Activated T-cell treated with anti-CD3 and anti-CD28 coated beads, Interleukin-2, amount 50 U/mL, for 72 hours (primary cell): ENCODE results near the gene IFIH1. TPM values are rescaled to one million over a fixed set of nuclear protein-coding genes. Genes with fewer than 3 reads are reported as not detected.

Experiments used
- ATAC-seq, 2 donors: fragments of 150-1000 bp; cut with Tn5 transposase; replicated peaks in 1 of 2; 2 replicates each; pipeline ENCODE4 v1.10.0; 2021; ENCODE audit warnings: moderate library complexity in 2 of 2, mild to moderate bottlenecking in 1 of 2
- DNase-seq, 2 donors: peaks; one replicate each; pipeline ENCODE4 v3.0.0; 2021 to 2022; ENCODE audit warnings: mixed read lengths in 1 of 2
- H3K27ac Mint-ChIP-seq: one replicate; pipeline ENCODE4 v1.8.0; 2022; ENCODE audit warnings: mild to moderate bottlenecking, moderate library complexity, mixed read lengths
- H3K27me3 Mint-ChIP-seq: one replicate; pipeline ENCODE4 v1.8.0; 2022; ENCODE audit warnings: low read depth, mixed read lengths
- H3K36me3 Mint-ChIP-seq, 2 donors: one replicate each; pipeline ENCODE4 v1.8.0; 2022; ENCODE audit warnings: mixed read lengths in 2 of 2, mild to moderate bottlenecking in 1 of 2; ENCODE audit not compliant: insufficient read depth in 2 of 2
- H3K4me1 Mint-ChIP-seq: one replicate; pipeline ENCODE4 v1.8.0; 2022; ENCODE audit warnings: low read depth, mixed read lengths
- H3K4me3 Mint-ChIP-seq, 2 donors: one replicate each; pipeline ENCODE4 v1.8.0; 2022; ENCODE audit warnings: mild to moderate bottlenecking in 2 of 2, mixed read lengths in 2 of 2, moderate library complexity in 2 of 2
- H3K9me3 Mint-ChIP-seq, 2 donors: one replicate each; pipeline ENCODE4 v1.8.0; 2022; ENCODE audit warnings: mixed read lengths in 2 of 2
- total RNA-seq, 2 donors: library from RNA; stranded (reverse); gene quantifications; one replicate each; pipeline ENCODE4 v1.2.3, GENCODE V29; 2022

The IFIH1 gene
- total RNA-seq, 2 donors from 2014 or later = 37.8 to 62.7 TPM

- ATAC-seq (no peak), DNase-seq (no peak)
- Mint-ChIP-seq H3K9me3 (no peaks in the 10 kb centered on the region), H3K4me3 (no peak overlapping the region), H3K36me3 (peaks cover 0 to 9% of the 10 kb centered on the region in 2 donors), H3K4me1 (peaks cover 11% of the 10 kb centered on the region), H3K27me3 (no peaks in the 10 kb centered on the region), H3K27ac (no peak overlapping the region)
These were observed 52.6 kb downstream of the IFIH1 start for GRCh38 chr2:162265666-162266459.

- Mint-ChIP-seq H3K9me3 (no peaks in the 10 kb centered on the region), H3K27ac (no peak overlapping the region), H3K4me3 (no peak overlapping the region), H3K4me1 (peaks cover 11% of the 10 kb centered on the region), H3K36me3 (peaks cover 0 to 2% of the 10 kb centered on the region in 2 donors), H3K27me3 (no peaks in the 10 kb centered on the region)
- DNase-seq = no peak
- no peak for ATAC-seq
These were observed 57.2 kb downstream of the IFIH1 start for GRCh38 chr2:162261032-162261945.

- H3K4me1 Mint-ChIP-seq = peaks cover 11% of the 10 kb centered on the region
- H3K27me3 Mint-ChIP-seq = no peaks in the 10 kb centered on the region
- H3K4me3 Mint-ChIP-seq = no peak overlapping the region
- H3K27ac Mint-ChIP-seq = no peak overlapping the region
- H3K9me3 Mint-ChIP-seq = no peaks in the 10 kb centered on the region
- ATAC-seq (no peak), DNase-seq (no peak)
- H3K36me3 Mint-ChIP-seq = no peaks in the 10 kb centered on the region
These were observed 59.8 kb downstream of the IFIH1 start for GRCh38 chr2:162258686-162259085.

DNA sequence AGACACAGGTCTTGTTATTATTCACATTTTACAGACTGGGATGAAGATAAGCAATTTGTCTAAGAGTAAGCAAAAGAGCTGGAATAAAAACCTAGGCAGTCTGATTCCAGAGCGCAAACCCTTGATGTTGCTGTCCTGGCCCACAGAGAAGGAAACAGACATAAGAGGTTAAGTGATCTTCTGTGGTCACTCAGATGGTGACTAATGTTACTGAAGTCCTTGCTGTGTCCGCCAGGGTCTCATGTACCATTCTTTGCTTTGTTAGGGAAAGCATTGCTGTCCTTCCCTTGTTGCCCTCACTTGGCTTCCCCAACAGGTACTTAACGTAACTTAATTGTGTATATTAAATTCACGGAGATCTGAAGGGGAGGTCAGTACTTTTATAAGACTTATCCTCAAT is 60.3 kb downstream of the IFIH1 start:
- H3K36me3 Mint-ChIP-seq = no peaks in the 10 kb centered on the region
- H3K4me1 Mint-ChIP-seq = peaks cover 11% of the 10 kb centered on the region
- H3K27me3 Mint-ChIP-seq = no peaks in the 10 kb centered on the region
- no peak overlapping the region for H3K4me3 Mint-ChIP-seq
- ATAC-seq = no peak
- no peaks in the 10 kb centered on the region for H3K9me3 Mint-ChIP-seq
- no peak overlapping the region for H3K27ac Mint-ChIP-seq
- DNase-seq = no peak

GRCh38 chr2:162257425-162257824 is 61.1 kb downstream of the IFIH1 start:
- H3K4me3 Mint-ChIP-seq = no peak overlapping the region
- peaks cover 11% of the 10 kb centered on the region for H3K4me1 Mint-ChIP-seq
- H3K27me3 Mint-ChIP-seq = no peaks in the 10 kb centered on the region
- H3K36me3 Mint-ChIP-seq = no peaks in the 10 kb centered on the region
- ATAC-seq (no peak), DNase-seq (no peak)
- no peak overlapping the region for H3K27ac Mint-ChIP-seq
- no peaks in the 10 kb centered on the region for H3K9me3 Mint-ChIP-seq

DNA sequence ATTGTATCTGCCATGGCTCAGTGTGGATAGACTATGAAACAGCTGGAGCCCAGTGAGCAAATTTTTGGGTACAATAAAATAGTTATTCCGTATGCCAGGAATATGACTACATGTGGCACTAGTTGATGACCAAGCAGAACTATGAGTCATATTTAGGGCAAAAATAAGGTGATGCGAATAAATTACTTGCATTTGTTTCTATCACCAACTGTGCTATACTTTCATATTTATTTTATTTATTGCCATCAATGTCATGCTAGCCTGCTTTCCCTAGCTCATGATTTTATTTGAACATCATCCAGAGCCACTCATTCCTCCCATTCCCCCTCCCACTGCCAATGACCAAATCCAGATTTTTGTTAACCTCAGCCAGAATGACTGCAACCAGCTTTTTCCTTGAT is 61.9 kb downstream of the IFIH1 start:
- no peaks in the 10 kb centered on the region for H3K27me3 Mint-ChIP-seq
- ATAC-seq = no peak
- DNase-seq = no peak
- no peak overlapping the region for H3K27ac Mint-ChIP-seq
- H3K36me3 Mint-ChIP-seq = no peaks in the 10 kb centered on the region
- no peak overlapping the region for H3K4me3 Mint-ChIP-seq
- no peaks in the 10 kb centered on the region for H3K9me3 Mint-ChIP-seq
- H3K4me1 Mint-ChIP-seq = peaks cover 7% of the 10 kb centered on the region

DNA sequence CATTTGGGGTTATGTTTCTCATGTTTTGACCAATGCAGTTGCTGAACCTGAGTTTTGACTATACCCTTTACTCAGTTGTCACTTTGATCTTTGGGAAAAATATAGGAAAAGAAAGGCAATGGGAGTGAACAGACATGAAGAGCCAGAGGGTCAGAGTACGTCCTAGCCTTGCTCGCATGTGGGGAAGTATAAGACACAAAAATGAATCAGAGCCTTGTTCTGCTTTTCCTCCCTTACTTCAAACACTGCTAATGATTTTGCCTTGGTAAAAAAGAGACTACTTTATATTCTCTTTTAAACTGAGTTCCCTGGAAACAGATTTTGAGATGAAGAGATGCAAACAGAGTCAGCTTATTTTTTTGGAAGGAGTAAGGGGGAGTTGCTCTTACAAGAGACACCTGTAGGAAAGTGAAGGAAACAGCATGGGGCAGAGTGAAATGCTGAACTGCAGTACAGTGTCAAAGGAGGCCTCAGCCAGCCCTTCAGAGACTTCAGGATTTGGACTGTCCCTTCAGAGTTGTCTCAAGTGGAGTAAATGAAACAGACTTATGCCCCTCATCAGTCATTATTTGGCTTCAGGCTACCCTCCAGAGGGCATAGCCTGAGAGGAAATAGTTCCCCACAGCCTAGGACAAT is 64.1 kb downstream of the IFIH1 start:
- Mint-ChIP-seq H3K27me3 (no peaks in the 10 kb centered on the region), H3K36me3 (no peaks in the 10 kb centered on the region), H3K27ac (no peak overlapping the region), H3K4me3 (no peak overlapping the region), H3K4me1 (no peaks in the 10 kb centered on the region), H3K9me3 (no peaks in the 10 kb centered on the region)
- ATAC-seq (no peak), DNase-seq (no peak)

DNA sequence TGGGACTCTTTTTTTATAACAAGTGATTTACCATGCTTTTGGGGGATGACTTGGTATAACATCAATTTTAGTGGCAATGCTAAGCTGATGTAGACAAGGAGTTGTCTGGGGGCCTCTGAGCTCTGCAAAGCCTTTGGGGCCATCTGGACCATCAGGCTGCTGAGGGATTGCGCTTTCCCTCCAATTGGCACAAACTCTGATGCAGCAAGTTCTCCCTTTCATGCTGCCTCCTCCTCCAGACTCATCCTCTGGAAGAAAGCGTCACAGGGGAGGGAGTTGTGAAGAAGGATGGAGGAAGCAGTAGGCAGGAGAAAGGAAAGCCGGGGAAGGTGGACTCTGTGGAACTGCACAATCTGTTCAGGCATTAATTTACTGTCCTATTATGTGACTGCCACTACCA is 65.0 kb downstream of the IFIH1 start:
- Mint-ChIP-seq H3K27me3 (no peaks in the 10 kb centered on the region), H3K4me1 (no peaks in the 10 kb centered on the region)
- no peak for ATAC-seq

DNA sequence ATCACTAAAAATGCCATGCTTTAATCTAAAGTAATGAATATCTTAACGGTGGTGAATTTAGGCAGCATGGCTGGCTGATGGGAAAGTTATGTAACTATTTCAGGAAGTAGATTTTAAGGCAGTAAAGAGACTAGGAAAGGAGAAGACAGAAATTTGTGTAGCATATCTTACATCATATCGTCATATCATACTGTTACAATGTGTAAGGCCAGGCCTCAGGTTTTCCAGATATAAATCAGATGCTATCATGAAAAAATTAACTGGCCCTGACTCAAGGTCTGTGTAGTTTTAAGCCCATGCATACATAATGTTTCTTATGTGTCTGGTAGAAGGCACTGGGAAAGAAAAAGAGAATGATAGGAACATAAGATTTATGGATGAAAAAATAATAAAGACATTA is 66.3 kb downstream of the IFIH1 start:
- Mint-ChIP-seq H3K4me3 (no peak overlapping the region), H3K27me3 (no peaks in the 10 kb centered on the region), H3K4me1 (no peaks in the 10 kb centered on the region), H3K36me3 (no peaks in the 10 kb centered on the region), H3K9me3 (no peaks in the 10 kb centered on the region), H3K27ac (no peak overlapping the region)
- DNase-seq = no peak
- no peak for ATAC-seq

More for the DNA sequence above, 65.0 kb downstream of the IFIH1 start:
- no peak for DNase-seq
- H3K4me3 Mint-ChIP-seq = no peak overlapping the region
- H3K36me3 Mint-ChIP-seq = no peaks in the 10 kb centered on the region
- H3K9me3 Mint-ChIP-seq = no peaks in the 10 kb centered on the region
- no peak overlapping the region for H3K27ac Mint-ChIP-seq

- no peak for ATAC-seq
- H3K9me3 Mint-ChIP-seq = no peaks in the 10 kb centered on the region
- DNase-seq = no peak
- no peak overlapping the region for H3K4me3 Mint-ChIP-seq
- H3K4me1 Mint-ChIP-seq = no peaks in the 10 kb centered on the region
- peaks cover 2% of the 10 kb centered on the region for H3K27me3 Mint-ChIP-seq
- H3K36me3 Mint-ChIP-seq = no peaks in the 10 kb centered on the region
- H3K27ac Mint-ChIP-seq = no peak overlapping the region
These were observed 72.7 kb downstream of the IFIH1 start for GRCh38 chr2:162245781-162246180.

DNA sequence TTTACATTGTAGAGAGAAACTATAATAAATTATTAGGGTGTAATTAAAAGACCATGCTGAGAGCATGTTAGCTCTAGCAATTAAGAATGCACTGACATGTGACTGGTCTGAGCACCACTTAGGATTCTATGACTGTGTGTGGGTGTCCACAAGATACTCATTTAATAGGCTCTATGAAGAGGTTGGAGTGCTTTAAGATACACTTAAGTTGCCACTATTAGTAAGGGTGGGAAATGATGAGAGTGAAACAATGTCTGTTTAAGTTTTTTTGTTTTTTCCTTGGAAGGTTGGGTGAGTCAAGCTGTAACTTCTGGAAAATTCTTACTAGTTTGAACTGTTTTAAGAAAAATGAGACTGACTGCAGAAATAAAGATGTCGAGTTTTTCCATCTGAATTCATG is 73.4 kb downstream of the IFIH1 start:
- H3K36me3 Mint-ChIP-seq = no peaks in the 10 kb centered on the region
- no peaks in the 10 kb centered on the region for H3K9me3 Mint-ChIP-seq
- ATAC-seq = no peak
- no peak for DNase-seq
- H3K27me3 Mint-ChIP-seq = peaks cover 9% of the 10 kb centered on the region
- no peak overlapping the region for H3K27ac Mint-ChIP-seq
- H3K4me1 Mint-ChIP-seq = no peaks in the 10 kb centered on the region
- no peak overlapping the region for H3K4me3 Mint-ChIP-seq

DNA sequence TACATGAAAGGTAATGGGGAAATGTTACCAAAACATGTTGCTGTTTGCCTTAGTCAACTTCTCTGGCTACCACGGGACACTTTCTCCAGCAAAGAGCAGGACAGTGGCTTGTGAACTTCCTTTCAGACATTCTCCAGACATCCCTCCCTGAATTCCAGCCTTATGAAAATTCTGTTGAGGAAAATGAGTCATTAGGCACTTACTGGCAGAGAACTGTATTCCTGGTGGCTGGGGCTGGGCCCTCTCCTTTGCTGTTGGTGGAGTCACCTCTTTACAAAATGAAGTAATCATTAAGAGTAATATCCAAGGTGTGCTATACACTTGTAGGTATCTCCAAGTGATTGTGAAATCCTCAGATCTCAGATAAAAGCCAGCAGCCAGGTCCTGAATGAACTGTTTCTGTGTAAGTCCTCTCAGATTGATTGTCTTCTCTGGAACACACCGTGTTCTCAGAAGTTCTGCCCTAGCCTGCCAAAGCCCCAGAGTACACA is 73.9 kb downstream of the IFIH1 start:
- Mint-ChIP-seq H3K27me3 (peaks cover 12% of the 10 kb centered on the region), H3K9me3 (no peaks in the 10 kb centered on the region), H3K36me3 (no peaks in the 10 kb centered on the region), H3K4me3 (no peak overlapping the region), H3K27ac (no peak overlapping the region), H3K4me1 (no peaks in the 10 kb centered on the region)
- no peak for ATAC-seq
- DNase-seq = no peak

DNA sequence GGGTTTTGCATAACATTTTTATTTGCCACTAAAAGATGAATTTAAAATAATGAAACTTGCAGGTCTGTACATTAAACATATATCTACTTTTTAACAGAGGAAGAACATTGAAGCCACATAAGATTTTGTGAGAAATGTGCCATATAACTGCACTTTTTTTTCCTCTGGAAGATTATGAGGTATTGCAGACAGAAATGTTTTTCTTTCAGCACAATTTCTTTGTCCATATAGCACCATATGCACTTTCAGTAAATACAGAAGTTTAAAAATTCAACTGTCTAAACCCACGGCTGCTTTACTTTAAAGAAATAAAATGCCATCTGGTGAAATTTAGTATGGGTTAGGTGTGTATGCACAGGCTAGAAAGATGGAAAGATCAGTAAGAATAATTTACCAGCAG is 74.8 kb downstream of the IFIH1 start:
- Mint-ChIP-seq H3K4me1 (no peaks in the 10 kb centered on the region), H3K4me3 (no peak overlapping the region)

More for the DNA sequence above, 74.8 kb downstream of the IFIH1 start:
- DNase-seq = no peak
- Mint-ChIP-seq H3K36me3 (no peaks in the 10 kb centered on the region), H3K9me3 (no peaks in the 10 kb centered on the region), H3K27me3 (peaks cover 19% of the 10 kb centered on the region), H3K27ac (no peak overlapping the region)
- no peak for ATAC-seq
